Loucy (cell line): Measurements from ENCODE around the gene ZNF668.

Experiments used
- H2AFZ ChIP-seq: fragments of 200-600 bp; sonication (generic); 2 replicates; pipeline ENCODE4 v1.6.0; 2016; ENCODE audit warnings: antibody characterized with exemption, mild to moderate bottlenecking, low read length, moderate library complexity
- H3F3A ChIP-seq: fragments of 200-600 bp; 2 replicates; pipeline ENCODE4 v1.6.0; 2016; ENCODE audit warnings: antibody characterized with exemption, low read depth, mild to moderate bottlenecking
- H3K27me3 ChIP-seq: fragments of 200-600 bp; sonication (generic); 2 replicates; pipeline ENCODE4 v1.6.1; 2014; ENCODE audit warnings: low read length, mild to moderate bottlenecking; ENCODE audit not compliant: insufficient read depth, poor library complexity, severe bottlenecking
- H3K36me3 ChIP-seq: fragments of 200-600 bp; sonication (generic); 2 replicates; pipeline ENCODE4 v1.6.1; 2016; ENCODE audit warnings: low read length; ENCODE audit not compliant: insufficient read depth
- H3K4me1 ChIP-seq: fragments of 200-600 bp; sonication (generic); 2 replicates; pipeline ENCODE4 v1.5.1; 2014; ENCODE audit warnings: low read length, mild to moderate bottlenecking; ENCODE audit not compliant: insufficient read depth, poor library complexity, severe bottlenecking
- H3K4me2 ChIP-seq: fragments of 200-600 bp; sonication (generic); 2 replicates; pipeline ENCODE4 v1.6.0; 2014; ENCODE audit warnings: antibody characterized with exemption, low read length, low read depth, mild to moderate bottlenecking; ENCODE audit not compliant: poor library complexity, severe bottlenecking
- H3K4me3 ChIP-seq: fragments of 200-600 bp; sonication (generic); 2 replicates; pipeline ENCODE4 v1.5.1; 2014; ENCODE audit warnings: low read length, mild to moderate bottlenecking, mixed read lengths; ENCODE audit not compliant: poor library complexity, severe bottlenecking
- H3K79me2 ChIP-seq: fragments of 200-600 bp; sonication (generic); 2 replicates; pipeline ENCODE4 v1.6.1; 2014; ENCODE audit warnings: low read length; ENCODE audit not compliant: insufficient read depth
- H3K9ac ChIP-seq: fragments of 200-600 bp; sonication (generic); 2 replicates; pipeline ENCODE4 v1.6.0; 2014; ENCODE audit warnings: mild to moderate bottlenecking, low read depth, low read length, moderate library complexity; ENCODE audit not compliant: poor library complexity, severe bottlenecking
- H3K9me2 ChIP-seq: fragments of 200-600 bp; sonication (generic); replicated peaks from 2 replicates; pipeline ENCODE4 v1.6.1; 2016; ENCODE audit warnings: low read depth, low read length, mixed read lengths
- H3K9me3 ChIP-seq: fragments of 200-600 bp; sonication (generic); 2 replicates; pipeline ENCODE4 v1.6.1; 2014; ENCODE audit warnings: mild to moderate bottlenecking, antibody characterized with exemption, low read length, low read depth; ENCODE audit not compliant: insufficient read depth
- H4K20me1 ChIP-seq: fragments of 200-600 bp; sonication (generic); 2 replicates; pipeline ENCODE4 v1.6.0; 2014; ENCODE audit warnings: antibody characterized with exemption, low read length, mild to moderate bottlenecking; ENCODE audit not compliant: insufficient read depth, poor library complexity, severe bottlenecking
- EZH2phosphoT487 ChIP-seq: fragments of 200-600 bp; IDR thresholded peaks from 2 replicates; pipeline ENCODE4 v1.6.1; 2018; ENCODE audit warnings: antibody characterized with exemption, mild to moderate bottlenecking, moderate library complexity, borderline replicate concordance
- TF ChIP-seq, protein P1 (sequence below): fragments of 200-600 bp; sonication (generic); conservative IDR thresholded peaks from 2 replicates; pipeline ENCODE4 v1.5.1; 2014; ENCODE audit warnings: mild to moderate bottlenecking, antibody characterized with exemption, low read length

The ZNF668 gene

DNA sequence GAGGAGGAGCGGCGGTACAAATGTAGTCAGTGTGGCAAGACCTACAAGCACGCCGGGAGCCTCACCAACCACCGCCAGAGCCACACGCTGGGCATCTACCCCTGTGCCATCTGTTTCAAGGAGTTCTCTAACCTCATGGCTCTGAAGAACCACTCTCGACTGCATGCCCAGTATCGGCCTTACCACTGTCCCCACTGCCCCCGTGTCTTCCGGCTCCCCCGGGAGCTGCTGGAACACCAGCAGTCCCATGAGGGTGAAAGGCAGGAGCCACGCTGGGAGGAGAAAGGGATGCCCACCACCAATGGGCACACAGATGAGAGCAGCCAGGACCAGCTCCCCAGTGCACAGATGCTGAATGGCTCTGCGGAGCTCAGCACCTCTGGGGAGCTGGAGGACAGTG lies 3.0 kb upstream of the ZNF668 start:
- no peaks in the 10 kb centered on the region for H3K27me3 ChIP-seq
- peaks cover 19% of the 10 kb centered on the region; the same call in 1 of the 2 replicates for H3K36me3 ChIP-seq
- peaks cover 64% of the 10 kb centered on the region for H3K79me2 ChIP-seq
- no peak overlapping the region for H3K4me2 ChIP-seq
- TF ChIP-seq, protein P1, sequence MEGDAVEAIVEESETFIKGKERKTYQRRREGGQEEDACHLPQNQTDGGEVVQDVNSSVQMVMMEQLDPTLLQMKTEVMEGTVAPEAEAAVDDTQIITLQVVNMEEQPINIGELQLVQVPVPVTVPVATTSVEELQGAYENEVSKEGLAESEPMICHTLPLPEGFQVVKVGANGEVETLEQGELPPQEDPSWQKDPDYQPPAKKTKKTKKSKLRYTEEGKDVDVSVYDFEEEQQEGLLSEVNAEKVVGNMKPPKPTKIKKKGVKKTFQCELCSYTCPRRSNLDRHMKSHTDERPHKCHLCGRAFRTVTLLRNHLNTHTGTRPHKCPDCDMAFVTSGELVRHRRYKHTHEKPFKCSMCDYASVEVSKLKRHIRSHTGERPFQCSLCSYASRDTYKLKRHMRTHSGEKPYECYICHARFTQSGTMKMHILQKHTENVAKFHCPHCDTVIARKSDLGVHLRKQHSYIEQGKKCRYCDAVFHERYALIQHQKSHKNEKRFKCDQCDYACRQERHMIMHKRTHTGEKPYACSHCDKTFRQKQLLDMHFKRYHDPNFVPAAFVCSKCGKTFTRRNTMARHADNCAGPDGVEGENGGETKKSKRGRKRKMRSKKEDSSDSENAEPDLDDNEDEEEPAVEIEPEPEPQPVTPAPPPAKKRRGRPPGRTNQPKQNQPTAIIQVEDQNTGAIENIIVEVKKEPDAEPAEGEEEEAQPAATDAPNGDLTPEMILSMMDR, result no peak
- TF ChIP-seq EZH2phosphoT487, result no peak
- H3K9me3 ChIP-seq, result no peaks in the 10 kb centered on the region
- no peak overlapping the region for H2AFZ ChIP-seq
- H3K4me1 ChIP-seq, result peaks cover 11% of the 10 kb centered on the region
- H4K20me1 ChIP-seq, result peaks cover 47% of the 10 kb centered on the region
- H3F3A ChIP-seq, result peaks cover 3% of the 10 kb centered on the region
- H3K9ac ChIP-seq, result no peak overlapping the region
- no peak overlapping the region for H3K4me3 ChIP-seq
- H3K9me2 ChIP-seq, result no peaks in the 10 kb centered on the region

DNA sequence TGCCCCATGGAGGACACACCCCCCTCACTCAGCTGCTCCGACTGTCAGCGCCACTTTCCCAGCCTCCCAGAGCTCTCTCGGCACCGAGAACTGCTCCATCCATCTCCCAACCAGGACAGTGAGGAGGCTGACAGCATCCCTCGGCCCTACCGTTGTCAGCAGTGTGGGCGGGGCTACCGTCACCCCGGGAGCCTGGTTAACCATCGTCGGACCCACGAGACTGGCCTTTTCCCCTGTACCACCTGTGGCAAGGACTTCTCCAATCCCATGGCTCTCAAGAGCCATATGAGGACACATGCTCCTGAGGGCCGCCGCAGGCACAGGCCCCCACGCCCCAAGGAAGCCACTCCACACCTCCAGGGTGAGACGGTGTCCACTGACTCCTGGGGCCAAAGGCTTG lies 2.3 kb upstream of the ZNF668 start:
- Histone ChIP-seq H3K79me2 (peaks cover 71% of the 10 kb centered on the region), H3K9ac (no peak overlapping the region), H3K9me3 (no peaks in the 10 kb centered on the region), H3F3A (peaks cover 3% of the 10 kb centered on the region), H3K27me3 (no peaks in the 10 kb centered on the region), H3K4me2 (no peak overlapping the region), H3K36me3 (peaks cover 19% of the 10 kb centered on the region; the same call in 1 of the 2 replicates), H3K4me1 (peaks cover 18% of the 10 kb centered on the region), H3K9me2 (no peaks in the 10 kb centered on the region), H4K20me1 (peaks cover 46% of the 10 kb centered on the region), H3K4me3 (peak overlapping the region; percentile 96), H2AFZ (no peak overlapping the region)
- no peak for TF ChIP-seq EZH2phosphoT487
- TF ChIP-seq, protein P1, result no peak

DNA sequence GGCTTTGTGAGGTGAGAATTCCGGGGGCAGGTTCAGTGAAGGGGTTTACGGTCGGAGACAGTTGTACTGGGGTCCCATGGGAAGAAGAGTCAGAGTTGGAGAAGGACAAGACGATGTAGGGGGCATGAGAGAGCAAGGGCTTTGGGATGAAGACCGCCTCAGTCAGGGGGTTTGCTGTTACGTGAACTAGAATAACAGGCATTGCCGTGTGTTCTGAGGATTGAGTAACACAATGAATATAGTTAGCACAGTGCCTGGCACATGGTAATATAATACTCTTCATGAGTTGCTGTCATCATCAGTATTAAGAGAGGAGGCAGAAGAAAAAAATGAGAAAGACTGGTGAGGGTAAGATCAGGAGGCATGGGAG lies 759 bp upstream of the ZNF668 start:
- Histone ChIP-seq H3K4me3 (peak overlapping the region; percentile 96), H2AFZ (peak overlapping the region; percentile 8; the same call in 1 of the 2 replicates), H3K4me1 (peaks cover 21% of the 10 kb centered on the region), H3K27me3 (no peaks in the 10 kb centered on the region), H3K9ac (peak overlapping the region; percentile 80), H3F3A (peaks cover 3% of the 10 kb centered on the region), H3K9me2 (no peaks in the 10 kb centered on the region), H3K9me3 (no peaks in the 10 kb centered on the region), H4K20me1 (peaks cover 42% of the 10 kb centered on the region), H3K36me3 (peaks cover 16% of the 10 kb centered on the region; the same call in 1 of the 2 replicates), H3K4me2 (peak overlapping the region; percentile 77), H3K79me2 (peaks cover 69% of the 10 kb centered on the region)
- TF ChIP-seq EZH2phosphoT487, result no peak
- TF ChIP-seq, protein P1, result 0 out of 2 replicates have a peak, but pooled peaks have one; percentile 18
